Mucosa of stomach (tissue), 1 donor: ENCODE measurements around the gene ADAMTS12.

Experiments
- H3K27me3 ChIP-seq: one replicate; pipeline ENCODE4 v1.7.0; 2013; ENCODE audit warnings: mild to moderate bottlenecking, low read length; ENCODE audit not compliant: control insufficient read depth, insufficient read depth
- H3K36me3 ChIP-seq: one replicate; pipeline ENCODE4 v1.7.0; 2013; ENCODE audit warnings: low read length; ENCODE audit not compliant: control insufficient read depth, insufficient read depth
- H3K4me1 ChIP-seq: one replicate; pipeline ENCODE4 v1.7.0; 2013; ENCODE audit warnings: mild to moderate bottlenecking, low read length; ENCODE audit not compliant: control insufficient read depth, insufficient read depth
- H3K4me3 ChIP-seq: one replicate; pipeline ENCODE4 v1.7.0; 2013; ENCODE audit warnings: low read length
- H3K9ac ChIP-seq: one replicate; pipeline ENCODE4 v1.7.0; 2013; ENCODE audit warnings: mild to moderate bottlenecking, low read length, moderate library complexity
- H3K9me3 ChIP-seq: one replicate; pipeline ENCODE4 v1.7.0; 2013; ENCODE audit warnings: mild to moderate bottlenecking, low read length, moderate library complexity; ENCODE audit not compliant: control insufficient read depth
- donor health status: Pancreatic carcinoma.

The ADAMTS12 gene

GRCh38 chr5:33649549-33650482 lies 242.0 kb downstream of the ADAMTS12 start:
- Histone ChIP-seq H3K9ac (no peak overlapping the region), H3K27me3 (no peaks in the 10 kb centered on the region), H3K36me3 (no peaks in the 10 kb centered on the region), H3K4me1 (no peaks in the 10 kb centered on the region), H3K4me3 (no peak overlapping the region), H3K9me3 (no peaks in the 10 kb centered on the region)

GRCh38 chr5:33641744-33642505 lies 249.9 kb downstream of the ADAMTS12 start:
- H3K9ac ChIP-seq, result no peak overlapping the region
- H3K9me3 ChIP-seq, result no peaks in the 10 kb centered on the region
- no peaks in the 10 kb centered on the region for H3K36me3 ChIP-seq
- H3K27me3 ChIP-seq, result no peaks in the 10 kb centered on the region
- no peaks in the 10 kb centered on the region for H3K4me1 ChIP-seq
- H3K4me3 ChIP-seq, result no peak overlapping the region

- Histone ChIP-seq H3K9ac (no peak overlapping the region), H3K27me3 (no peaks in the 10 kb centered on the region), H3K36me3 (no peaks in the 10 kb centered on the region), H3K4me1 (no peaks in the 10 kb centered on the region), H3K4me3 (no peak overlapping the region), H3K9me3 (no peaks in the 10 kb centered on the region)
Observed at GRCh38 chr5:33639474-33639873, 252.3 kb downstream of the ADAMTS12 start.

GRCh38 chr5:33637011-33637410 lies 254.8 kb downstream of the ADAMTS12 start:
- Histone ChIP-seq H3K4me3 (no peak overlapping the region), H3K27me3 (no peaks in the 10 kb centered on the region), H3K36me3 (no peaks in the 10 kb centered on the region), H3K4me1 (no peaks in the 10 kb centered on the region), H3K9me3 (no peaks in the 10 kb centered on the region), H3K9ac (no peak overlapping the region)

- Histone ChIP-seq H3K9me3 (no peaks in the 10 kb centered on the region), H3K4me3 (no peak overlapping the region), H3K9ac (no peak overlapping the region), H3K4me1 (no peaks in the 10 kb centered on the region), H3K36me3 (no peaks in the 10 kb centered on the region), H3K27me3 (no peaks in the 10 kb centered on the region)
Observed at GRCh38 chr5:33635582-33635981, 256.2 kb downstream of the ADAMTS12 start.

- Histone ChIP-seq H3K4me3 (no peak overlapping the region), H3K27me3 (no peaks in the 10 kb centered on the region), H3K36me3 (no peaks in the 10 kb centered on the region), H3K9me3 (no peaks in the 10 kb centered on the region), H3K4me1 (no peaks in the 10 kb centered on the region), H3K9ac (no peak overlapping the region)
Observed at GRCh38 chr5:33633699-33634098, 258.1 kb downstream of the ADAMTS12 start.

GRCh38 chr5:33631786-33632185 lies 260.0 kb downstream of the ADAMTS12 start:
- H3K27me3 ChIP-seq, result no peaks in the 10 kb centered on the region
- no peak overlapping the region for H3K9ac ChIP-seq
- H3K4me1 ChIP-seq, result no peaks in the 10 kb centered on the region
- H3K36me3 ChIP-seq, result no peaks in the 10 kb centered on the region
- no peaks in the 10 kb centered on the region for H3K9me3 ChIP-seq
- H3K4me3 ChIP-seq, result no peak overlapping the region

- Histone ChIP-seq H3K4me3 (no peak overlapping the region), H3K9me3 (no peaks in the 10 kb centered on the region), H3K4me1 (no peaks in the 10 kb centered on the region), H3K27me3 (no peaks in the 10 kb centered on the region), H3K9ac (no peak overlapping the region), H3K36me3 (no peaks in the 10 kb centered on the region)
Observed at GRCh38 chr5:33631139-33631538, 260.7 kb downstream of the ADAMTS12 start.

GRCh38 chr5:33629999-33630398 lies 261.8 kb downstream of the ADAMTS12 start:
- Histone ChIP-seq H3K27me3 (no peaks in the 10 kb centered on the region), H3K36me3 (no peaks in the 10 kb centered on the region), H3K9ac (no peak overlapping the region), H3K9me3 (no peaks in the 10 kb centered on the region), H3K4me3 (no peak overlapping the region), H3K4me1 (no peaks in the 10 kb centered on the region)

- Histone ChIP-seq H3K9ac (no peak overlapping the region), H3K4me3 (no peak overlapping the region), H3K27me3 (no peaks in the 10 kb centered on the region)
Observed at GRCh38 chr5:33628796-33629195, 263.0 kb downstream of the ADAMTS12 start.

GRCh38 chr5:33621514-33621913 lies 270.3 kb downstream of the ADAMTS12 start:
- no peak overlapping the region for H3K4me3 ChIP-seq
- H3K9me3 ChIP-seq, result no peaks in the 10 kb centered on the region
- no peaks in the 10 kb centered on the region for H3K27me3 ChIP-seq
- H3K4me1 ChIP-seq, result no peaks in the 10 kb centered on the region
- H3K9ac ChIP-seq, result no peak overlapping the region
- no peaks in the 10 kb centered on the region for H3K36me3 ChIP-seq

More at GRCh38 chr5:33628796-33629195, 263.0 kb downstream of the ADAMTS12 start:
- Histone ChIP-seq H3K4me1 (no peaks in the 10 kb centered on the region), H3K36me3 (no peaks in the 10 kb centered on the region), H3K9me3 (no peaks in the 10 kb centered on the region)

- Histone ChIP-seq H3K36me3 (no peaks in the 10 kb centered on the region), H3K27me3 (no peaks in the 10 kb centered on the region), H3K9ac (no peak overlapping the region), H3K9me3 (no peaks in the 10 kb centered on the region), H3K4me3 (no peak overlapping the region), H3K4me1 (no peaks in the 10 kb centered on the region)
Observed at GRCh38 chr5:33614039-33614438, 277.8 kb downstream of the ADAMTS12 start.
